ENCODE results near the gene TICRR.

The TICRR gene

DNA sequence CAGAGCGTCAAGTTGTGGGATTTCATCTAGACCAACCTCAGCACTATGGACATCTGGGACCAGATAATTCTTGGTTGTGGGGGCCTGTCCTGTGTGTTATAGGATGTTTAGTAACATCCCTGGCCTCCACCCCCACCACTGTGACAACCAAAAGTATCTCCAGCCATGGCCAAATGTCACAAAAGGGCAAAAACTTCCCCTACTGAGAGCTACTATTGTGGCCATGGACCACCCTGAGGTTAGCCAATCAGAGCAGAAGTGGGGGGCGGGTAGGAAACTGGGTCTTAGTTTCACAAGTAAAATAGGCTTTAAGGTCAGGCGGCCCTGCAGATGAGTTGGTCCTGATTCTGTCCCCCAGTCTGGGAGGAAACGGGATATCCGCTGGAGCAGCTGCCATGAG, 54.6 kb downstream of the TICRR start:
- no peak for DNase-seq

DNA sequence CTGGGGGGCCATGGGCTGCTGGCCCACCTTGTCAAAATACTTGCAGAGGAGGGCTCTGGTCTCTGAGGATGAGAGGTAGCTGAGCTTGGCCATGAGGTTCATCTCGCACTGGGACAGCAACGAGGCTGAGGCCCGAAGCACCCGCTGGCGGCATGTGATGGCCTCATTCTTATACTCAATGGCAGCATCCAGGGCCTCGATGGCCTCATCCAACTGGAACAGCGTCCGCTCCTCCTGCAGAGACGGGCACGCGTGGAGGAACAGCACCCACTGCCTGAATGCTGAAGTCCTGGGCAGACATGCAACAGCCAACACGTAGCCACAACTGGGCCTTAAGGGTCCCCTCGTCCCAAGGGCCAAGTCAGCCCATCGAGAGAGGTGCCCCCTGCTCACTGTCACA, 55.0 kb downstream of the TICRR start:
- DNase-seq, result peak; percentile 47

DNA sequence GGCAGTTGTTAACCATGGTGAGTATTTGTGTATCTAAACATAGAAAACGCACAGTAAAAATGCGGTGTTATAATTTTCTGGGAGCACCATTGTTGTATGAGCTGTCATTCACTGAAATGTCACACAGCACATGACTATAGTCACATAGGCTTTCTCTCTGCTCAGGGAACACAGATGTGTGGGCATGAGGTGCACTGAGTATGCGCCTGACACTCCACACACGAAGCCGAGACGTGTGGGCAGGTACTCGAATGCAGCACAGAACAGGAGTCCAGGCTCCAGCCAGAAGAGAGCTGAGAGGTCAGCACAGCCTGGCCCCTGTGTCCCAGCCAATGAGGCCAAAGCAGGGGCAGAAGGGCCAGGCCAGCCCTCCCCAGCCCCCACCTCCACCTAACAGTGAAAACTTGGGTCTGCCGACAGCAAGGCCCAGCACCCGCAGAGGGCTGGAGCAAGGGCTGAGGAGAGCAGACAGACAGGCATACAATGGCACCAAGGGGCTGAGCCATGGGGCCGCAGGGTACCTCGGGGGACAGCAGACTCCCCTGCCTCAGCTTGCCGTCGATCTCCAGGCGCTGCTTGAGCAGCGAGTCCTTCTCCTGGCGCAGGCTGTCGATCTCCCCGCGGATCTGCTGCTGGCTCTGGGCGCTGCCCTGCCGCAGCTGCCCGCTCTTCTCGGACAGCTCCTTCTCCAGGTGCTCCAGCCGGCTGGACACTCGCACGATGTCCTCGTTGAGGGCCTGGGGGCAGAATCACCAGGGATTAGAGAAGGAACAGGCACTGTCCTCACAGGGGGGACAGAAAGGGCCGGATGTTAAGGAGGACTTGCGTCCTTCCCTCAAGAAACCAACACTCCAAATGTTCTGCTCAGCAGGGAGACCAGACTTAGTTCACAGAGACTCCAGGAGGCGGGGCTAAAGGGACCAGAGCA, 56.0 kb downstream of the TICRR start:
- peak; percentile 50 for DNase-seq

DNA sequence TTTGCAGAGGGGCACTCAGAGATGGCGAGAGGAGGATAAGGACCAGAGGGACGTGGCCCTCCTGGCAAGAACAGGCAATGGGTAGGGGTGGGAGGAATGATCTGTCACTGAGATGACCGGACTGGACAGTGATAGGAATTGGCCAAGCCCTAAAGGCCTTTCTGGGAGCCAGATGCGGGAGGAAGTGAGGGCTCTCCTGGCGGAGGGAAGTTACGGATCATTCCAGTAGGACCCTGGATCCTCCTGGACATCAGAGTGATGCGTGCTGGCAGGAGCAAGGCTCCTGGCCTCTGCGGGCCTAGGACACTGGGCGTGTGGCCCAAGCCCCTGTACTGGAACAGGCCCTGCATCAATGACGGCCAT, 56.6 kb downstream of the TICRR start:
- peak; percentile 47 for DNase-seq

DNA sequence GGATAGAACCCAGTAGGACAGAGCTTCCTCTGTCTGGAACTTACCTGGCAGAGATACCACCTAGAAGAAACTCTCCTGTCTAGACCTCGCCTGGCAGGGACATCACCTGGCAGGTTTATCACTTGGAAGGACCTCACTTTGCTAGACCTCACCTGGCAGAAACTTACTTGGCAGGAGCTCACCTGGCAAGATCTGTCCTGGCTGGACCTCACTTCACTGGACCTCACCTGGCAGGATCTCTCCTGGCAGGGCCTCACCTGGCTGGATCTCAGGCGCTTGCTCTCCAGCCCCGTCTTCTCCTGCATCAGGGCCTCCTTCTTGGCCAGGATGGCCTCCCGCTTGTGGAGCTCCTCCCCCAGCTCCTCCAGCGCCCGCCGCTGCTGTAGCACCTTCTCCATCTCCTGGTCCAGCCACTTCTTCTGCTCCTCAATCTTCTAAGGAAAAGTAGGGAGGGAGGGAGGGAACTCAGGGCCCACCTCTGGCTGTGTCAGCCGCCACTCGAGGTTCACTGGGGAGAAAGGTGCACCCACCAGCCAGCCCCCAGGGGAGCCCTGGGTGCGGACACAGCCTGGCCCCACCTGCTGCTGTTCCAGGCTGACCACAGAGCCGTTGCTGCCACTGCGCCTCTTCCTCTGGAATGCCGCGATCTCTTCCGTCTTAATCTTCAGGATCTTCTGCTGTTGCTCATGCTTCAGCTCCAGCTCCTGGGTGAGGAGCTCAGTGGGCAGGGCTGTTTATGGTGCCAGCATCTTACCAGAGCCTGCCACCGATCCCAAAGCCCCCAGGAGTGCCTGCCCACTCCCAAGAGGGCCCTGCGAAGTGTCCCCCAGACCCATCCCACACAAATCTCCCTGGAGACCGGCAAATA, 57.5 kb downstream of the TICRR start:
- peak; percentile 45 for DNase-seq

DNA sequence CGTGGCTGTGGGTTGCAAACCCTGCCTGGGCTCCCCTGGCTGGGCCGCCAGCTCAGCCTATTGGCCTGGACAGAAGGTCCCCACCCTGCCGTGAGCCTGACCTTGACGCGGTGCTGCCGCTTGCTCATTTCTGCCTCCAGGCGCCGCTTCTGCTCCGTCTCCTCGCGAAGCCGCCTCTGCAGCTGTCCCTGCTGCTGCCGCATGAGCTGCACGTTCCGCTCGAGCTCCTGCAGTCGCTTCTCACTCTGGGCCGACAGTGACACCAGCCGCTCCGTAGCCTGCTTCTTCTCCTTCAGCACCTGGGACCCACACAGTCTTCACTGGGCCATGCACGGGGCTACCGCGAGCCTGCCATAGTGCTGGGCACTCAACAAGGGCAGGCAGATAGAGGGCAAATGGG, 58.3 kb downstream of the TICRR start:
- peak; percentile 48 for DNase-seq

DNA sequence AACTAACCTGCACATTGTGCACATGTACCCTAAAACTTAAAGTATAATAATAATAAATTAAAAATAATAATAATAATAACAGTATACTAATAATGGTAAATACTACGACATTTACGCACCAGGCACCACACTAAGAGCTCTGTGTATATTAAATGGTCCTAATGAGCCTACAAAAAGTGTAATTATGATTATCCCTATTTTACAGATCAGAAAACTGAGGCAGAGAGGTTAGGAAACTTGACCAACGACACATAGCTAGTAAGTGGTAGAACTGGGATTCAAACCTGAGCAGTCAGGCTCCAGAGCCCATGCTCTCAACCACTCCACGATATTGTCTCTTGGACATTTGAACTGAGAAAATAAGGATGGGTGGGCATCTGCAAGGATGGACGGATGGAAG, 65.0 kb downstream of the TICRR start:
- DNase-seq, result peak; percentile 25

DNA sequence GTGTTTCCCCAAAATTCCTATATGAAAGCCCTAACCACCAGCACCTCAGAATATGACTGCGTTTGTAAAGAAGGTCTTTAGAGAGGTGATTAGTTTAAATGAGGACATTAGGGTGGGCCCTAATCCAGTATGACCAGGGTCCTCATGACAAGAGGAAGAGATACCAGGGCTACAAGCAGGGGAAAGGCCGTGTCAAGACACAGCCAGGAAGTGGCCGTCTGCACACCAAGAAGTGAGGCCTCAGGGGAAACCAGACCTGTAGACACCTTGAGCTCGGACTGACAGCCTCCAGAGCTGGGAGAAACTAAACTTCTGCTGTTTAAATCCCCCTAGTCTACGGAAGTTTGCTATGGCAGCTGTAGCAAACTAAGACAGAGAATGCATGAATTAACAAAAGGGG, 65.8 kb downstream of the TICRR start:
- DNase-seq, result peak; percentile 26

DNA sequence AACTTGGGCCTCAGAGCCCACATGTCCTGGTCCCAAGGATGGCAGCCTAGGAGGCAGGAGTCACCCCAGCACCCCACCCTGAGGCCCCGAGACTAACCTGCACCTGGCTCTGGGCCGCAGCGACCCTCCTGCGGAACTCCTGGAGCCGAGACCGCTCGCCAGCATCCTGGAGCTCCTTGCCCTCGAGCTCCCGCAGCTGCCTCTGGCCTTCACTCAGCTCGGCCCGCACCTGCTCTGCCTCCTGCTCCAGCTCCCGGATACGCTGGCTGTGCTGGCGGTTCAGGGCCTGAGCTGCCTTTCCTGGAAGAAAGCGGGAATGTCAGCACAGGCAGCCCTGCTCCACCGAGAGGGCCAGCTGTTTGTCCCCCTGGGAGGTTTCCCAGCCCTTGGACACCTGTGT, 66.8 kb downstream of the TICRR start:
- DNase-seq, result peak; percentile 35

DNA sequence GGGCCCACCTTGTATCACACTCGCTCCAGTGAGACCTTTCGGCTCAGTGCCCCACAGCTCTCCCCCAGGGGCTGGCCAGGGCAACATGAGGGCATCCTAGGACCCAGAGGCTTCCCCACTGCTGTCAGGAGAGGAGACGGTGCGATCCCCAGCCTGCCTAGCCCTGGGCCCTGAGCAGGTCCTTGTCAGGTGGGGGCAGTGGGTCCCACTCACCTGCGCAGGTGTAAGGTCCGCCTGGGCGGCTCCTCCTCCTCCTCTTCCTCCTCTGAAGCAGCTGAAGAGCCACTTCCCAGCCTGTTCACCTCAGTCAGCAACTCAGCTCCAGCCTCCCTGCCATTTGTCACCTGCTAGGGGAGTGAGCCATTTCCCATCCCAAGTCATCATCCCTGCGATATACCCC, 70.4 kb downstream of the TICRR start:
- DNase-seq, result no peak

DNA sequence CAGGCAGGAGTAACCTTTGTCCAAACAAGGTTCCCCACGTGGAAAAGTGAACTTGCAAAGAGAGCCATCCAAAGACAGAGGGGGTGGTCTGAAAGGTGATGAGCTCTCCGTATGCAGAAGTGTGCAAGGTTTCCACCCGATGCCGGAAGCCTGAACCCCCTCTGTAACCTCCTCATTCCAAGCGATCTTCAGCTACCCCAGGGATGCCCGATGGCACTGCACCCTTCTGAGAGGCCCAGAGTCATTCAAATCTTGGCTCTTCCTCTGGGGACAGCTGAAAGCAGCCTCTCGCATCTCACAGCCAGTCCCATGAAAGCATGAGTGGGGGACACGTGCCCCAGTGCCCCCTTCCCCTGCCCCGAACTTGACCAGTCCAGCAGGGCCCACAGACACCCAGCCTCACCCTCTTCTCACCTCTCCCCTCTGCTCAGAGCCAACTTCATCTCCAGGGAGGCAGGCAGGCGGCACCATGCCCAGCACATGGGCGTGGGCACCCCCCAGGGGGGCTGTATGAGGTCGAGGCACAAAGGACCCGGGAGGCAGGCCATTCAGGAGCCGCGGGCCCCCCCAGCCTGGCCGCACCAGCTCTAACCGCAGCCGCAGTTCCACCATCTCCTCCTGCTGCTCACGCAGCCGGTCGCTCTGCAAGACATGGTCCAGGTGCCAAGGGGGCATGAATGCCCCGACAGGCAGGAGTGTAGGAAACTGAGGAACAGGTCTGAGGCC, 71.3 kb downstream of the TICRR start:
- DNase-seq, result peak; percentile 37

DNA sequence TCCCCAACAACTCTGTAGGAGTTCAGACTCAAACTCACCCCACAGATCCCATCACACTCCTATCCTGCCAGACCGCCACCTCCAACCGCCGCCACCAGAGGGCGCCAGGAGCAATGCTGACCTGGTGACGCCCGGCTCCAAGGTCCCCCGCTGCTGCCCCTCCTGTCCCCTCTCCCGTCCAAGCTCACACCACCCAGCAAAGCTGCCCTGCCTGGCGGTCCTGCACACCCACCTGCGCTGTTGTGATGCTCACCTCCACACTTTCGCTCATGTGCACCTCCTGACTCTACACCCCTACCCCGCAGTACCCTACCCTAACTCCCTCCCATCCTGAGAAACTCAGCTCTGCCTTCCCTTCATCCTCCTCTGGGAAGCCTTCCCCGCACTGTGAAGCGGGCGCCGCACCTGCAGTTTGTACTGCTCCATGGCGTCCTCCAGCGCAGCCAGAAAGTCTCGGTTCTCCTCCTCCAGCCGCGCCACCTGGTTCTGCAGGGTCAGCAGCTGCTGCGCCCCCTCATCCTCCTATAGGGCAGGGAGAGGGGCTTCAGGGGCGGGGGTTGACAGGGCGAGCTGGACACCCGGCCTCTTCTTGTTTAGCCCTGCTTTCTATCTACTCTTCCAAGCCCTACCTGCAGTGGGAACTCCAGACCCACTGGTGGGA, 72.1 kb downstream of the TICRR start:
- DNase-seq, result peak; percentile 95

DNA sequence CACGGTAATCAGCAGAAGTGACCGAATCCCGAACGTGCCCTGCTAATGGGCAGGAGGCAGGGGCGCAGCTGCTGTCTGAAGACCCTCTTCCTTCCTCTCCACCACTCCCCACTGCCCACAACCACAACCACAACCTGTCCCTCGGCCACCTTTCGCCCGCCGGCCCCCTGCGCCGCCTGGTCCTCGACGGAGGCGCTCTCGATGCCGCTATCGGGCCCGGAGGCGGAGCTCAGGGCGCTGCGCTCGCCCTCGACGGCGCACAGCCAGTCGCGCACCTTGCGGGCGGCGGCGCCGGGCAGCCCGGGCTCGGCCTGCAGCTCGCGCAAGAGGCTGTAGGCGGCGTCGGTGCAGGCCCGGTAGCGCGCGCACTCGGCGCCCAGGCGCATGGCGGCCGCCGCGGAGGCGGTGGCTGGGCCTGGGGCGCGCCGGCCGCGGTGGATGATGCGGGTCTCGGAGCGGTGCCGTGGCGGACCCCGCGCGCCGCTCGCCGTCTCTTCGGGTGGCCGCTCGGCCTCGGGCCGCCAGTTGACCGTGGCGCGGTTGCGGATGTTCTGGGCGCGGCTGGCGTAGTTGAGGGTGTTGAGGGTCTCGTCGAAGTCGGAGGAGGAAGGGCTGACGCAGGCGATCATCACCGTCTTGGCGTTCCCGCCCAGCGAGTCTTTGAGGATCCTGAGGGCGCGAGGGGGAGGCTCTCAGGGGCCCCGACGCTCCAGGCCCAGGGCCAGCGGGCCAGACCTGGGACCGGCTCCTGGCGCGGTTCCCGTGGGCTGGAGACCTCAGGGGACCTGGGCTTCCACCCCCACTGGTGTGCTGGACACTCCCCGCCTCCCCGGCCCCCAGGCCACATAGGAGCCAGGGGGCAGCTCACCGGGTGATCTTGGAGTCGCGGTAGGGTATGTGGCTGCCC, 73.1 kb downstream of the TICRR start:
- peak; percentile 35 for DNase-seq

DNA sequence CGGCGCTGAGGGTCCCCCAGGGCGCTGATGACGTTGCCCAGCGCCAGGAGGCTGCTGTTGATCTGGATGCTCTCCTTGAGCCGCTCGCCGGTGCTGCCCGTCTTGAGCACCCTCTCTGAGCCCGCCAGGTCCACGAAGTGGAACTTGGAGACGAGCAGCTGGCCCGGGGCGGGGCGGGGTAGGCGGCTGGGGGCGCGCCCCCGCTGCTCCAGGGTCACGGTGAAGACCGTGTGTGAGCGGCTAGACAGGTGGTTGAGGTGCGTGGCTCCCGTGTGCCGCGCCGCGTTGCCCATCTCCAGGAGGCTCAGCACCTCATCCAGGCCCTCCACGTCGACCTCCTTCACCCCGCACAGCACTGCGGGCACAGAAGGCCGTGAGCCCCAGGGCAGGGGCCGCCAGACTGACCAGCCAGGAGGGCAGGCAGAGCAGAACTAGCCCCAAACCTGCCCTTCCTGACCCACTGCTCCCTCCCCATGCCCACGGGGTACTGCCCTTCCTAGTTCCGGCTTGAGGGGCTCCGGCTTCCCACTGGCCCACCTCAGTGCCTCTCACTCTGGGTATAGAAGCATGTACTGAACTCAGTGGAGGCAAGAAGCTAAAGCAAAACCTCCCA, 73.8 kb downstream of the TICRR start:
- DNase-seq, result peak; percentile 40

DNA sequence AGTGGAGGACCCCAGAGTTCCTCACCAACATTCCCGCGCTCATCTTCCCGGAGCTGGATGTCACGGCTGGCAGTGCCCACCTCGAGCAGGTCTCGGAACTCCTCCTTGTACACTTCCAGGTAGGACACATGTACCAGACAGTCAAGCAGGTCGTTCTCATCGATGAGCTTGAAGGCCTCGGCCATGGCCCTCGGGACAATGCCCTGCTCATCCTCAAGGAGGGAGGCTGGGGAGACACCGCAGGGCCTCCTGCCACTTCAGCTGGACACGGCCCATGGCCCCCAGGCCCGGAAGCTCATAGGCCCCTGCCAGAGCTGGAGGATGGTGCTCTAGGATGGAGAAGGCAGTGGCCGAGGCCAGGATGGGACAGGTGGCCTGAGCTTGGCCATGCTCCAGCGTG, 74.4 kb downstream of the TICRR start:
- DNase-seq, result peak; percentile 22

DNA sequence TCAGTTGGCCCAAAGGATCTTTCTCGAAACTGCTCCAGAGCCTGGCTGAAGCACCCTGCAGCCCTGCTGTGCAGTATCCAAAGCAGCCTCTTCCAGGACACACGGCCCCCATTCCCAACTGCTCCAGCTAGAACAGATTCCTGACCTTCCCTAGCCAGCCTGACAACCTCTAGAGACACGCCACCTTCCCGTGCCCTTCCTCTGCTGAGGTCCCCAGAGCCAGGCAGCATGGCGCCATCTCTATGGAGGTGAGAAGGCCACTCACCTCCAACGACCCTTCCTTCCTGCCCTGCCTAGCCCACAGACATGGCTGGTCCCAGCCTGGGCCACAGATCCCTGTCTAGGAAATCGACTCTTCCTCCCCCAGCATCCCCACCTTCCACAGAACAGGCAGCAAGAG, 76.9 kb downstream of the TICRR start:
- no peak for DNase-seq

DNA sequence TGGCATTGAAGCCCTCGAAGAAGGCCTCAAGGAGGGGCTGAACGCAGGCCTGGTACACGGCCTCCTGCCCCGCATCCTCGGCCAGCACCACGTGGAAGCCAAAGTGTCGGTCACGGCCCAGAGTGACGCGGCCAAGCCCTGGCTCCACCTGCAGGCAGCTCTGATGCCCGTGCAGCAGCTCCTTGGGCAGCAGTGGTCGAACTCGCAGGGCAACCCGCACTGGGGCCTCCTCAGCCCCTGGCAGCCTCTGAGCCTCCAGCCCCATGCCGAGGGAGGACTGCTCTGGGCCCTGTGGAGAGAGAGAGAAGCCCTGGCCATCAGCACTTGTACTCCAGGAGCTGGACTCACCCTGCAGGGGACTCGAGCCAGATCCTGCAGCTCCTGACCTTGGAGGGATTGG, 77.4 kb downstream of the TICRR start:
- DNase-seq, result no peak

DNA sequence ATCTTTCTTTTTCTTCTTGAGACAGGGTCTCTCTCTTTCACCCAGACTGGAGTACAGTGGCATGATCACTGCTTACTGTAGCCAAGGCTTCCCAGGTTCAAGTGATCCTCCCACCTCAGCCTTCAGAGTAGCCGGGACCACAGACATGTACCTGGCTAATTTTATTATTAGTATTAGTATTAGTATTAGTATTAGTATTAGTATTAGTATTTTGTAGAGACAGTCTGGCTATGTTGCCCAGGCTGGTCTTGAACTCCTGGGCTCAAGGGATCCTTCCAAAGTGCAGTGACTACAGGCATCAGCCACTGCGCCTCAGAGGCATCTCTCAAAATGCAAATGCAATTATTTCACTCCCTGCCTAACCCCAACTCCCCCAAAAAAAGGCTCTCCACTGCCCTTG, 78.3 kb downstream of the TICRR start:
- DNase-seq, result no peak

DNA sequence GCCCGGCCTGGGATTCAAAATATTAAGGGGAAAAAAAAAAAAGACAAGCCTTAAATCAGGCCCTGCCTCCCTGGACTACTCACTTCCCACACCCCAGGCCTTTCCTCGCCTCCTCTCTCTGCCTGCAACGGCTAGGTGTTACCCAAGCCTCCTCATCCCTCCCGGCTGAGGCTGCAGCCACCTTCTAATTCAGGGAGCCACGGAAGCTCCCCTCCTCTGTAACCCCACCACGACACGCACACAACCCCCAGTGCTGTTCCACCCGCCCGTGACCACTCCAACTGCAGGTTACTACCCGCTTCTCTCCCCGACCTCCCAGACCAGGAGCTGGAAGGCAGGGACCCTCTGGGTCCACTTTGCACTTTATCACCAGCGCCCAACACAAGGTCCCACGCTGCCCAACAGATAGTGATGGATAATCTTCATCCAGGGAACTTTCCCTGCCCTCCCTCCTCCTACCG, 79.1 kb downstream of the TICRR start:
- no peak for DNase-seq

DNA sequence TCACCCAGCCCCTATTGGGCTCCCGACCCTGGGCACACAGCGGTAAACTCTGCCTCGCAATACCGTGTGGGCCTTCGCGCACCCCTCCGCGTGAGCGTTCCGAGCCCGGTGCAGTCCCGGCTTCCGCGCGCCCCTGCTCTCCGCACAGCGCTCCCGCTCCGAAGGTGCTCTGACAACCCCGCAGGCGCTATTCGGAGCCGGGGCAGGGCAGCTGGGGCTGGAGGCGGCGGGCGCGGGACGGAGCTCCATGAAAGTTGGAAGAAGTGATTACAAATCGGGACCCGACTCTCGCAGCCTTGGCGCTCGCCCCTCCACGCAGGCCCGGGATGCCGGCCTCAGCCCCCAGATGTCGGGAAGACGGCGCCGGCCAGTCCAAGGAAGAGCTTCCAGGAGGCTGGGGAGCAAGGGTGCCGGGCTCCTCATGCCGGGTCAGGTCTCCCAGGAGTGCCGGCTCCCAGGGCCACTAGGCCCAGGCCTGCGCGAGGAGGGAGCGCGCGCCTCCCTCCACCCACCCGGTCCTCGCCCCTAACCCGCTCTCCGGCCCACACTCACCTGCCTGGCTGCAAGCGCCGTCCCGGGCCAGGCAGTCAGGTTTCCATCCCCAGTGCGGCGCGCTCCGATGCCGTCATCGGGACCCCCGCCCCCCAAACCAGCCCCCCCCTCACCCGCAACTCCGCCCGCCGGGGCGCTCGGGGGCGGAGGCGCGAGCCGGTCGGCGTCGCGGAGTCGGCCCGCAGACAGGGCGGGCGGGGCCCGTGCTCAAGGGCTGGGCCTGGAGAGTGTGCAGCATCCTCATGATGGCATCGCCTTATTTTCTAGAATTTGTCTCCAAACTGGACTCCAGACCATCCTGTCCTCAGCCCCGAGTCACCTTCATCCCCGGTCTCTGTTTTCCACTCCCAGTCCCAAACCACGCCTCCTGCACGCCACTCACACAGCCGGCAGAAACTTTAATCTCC, 79.9 kb downstream of the TICRR start, which contains the start of gene KIF7:
Gene KIF7 (minus strand): TSS at position 621 of the 959 bp plus-strand sequence. CDS start 2,537 bp downstream, outside the sequence.
- peak; percentile 71 for DNase-seq

All from activated CD8-positive, alpha-beta memory T cell treated with anti-CD3 and anti-CD28 coated beads, Interleukin-2, amount 50 U/mL, for 48 hours (primary cell).